NT2/D1 (cell line): ENCODE measurements around the gene GPR26.
A peak's percentile ranks its signal among the peaks of the same experiment; 100 is the strongest.
"Not testable (repeated sequence)": the region's sequence is repeated elsewhere in the genome, so short reads cannot be mapped to it uniquely, and the experiment has no call there.

ENCODE experiments used
- DNase-seq: peaks from one replicate; pipeline ENCODE4 v3.0.0-alpha.2; 2011; ENCODE audit warnings: low read depth, low spot score
- H3K27me3 ChIP-seq: 2 replicates; pipeline ENCODE4 v1.6.0; 2011; ENCODE audit warnings: mild to moderate bottlenecking; ENCODE audit not compliant: insufficient read length, insufficient read depth
- H3K36me3 ChIP-seq: 2 replicates; pipeline ENCODE4 v1.6.1; 2011; ENCODE audit warnings: mild to moderate bottlenecking, low read length, mixed read lengths; ENCODE audit not compliant: insufficient read depth, insufficient read length
- H3K4me1 ChIP-seq: 2 replicates; pipeline ENCODE4 v1.5.1; 2011; ENCODE audit not compliant: insufficient read depth, insufficient read length
- H3K4me3 ChIP-seq: 2 replicates; pipeline ENCODE4 v1.5.1; 2011; ENCODE audit warnings: low read depth; ENCODE audit not compliant: insufficient read length
- H3K9ac ChIP-seq: 2 replicates; pipeline ENCODE4 v1.6.0; 2011; ENCODE audit warnings: low read depth; ENCODE audit not compliant: insufficient read length
- H3K9me3 ChIP-seq: 2 replicates; pipeline ENCODE4 v1.5.1; 2011; ENCODE audit warnings: mild to moderate bottlenecking, low read length; ENCODE audit not compliant: insufficient read depth
- SUZ12 ChIP-seq: IDR thresholded peaks from 2 replicates; pipeline ENCODE4 v1.6.1; 2011; ENCODE audit not compliant: insufficient read length, insufficient read depth; ENCODE audit errors: extremely low read depth
- YY1 ChIP-seq: IDR thresholded peaks from 2 replicates; pipeline ENCODE4 v1.6.1; 2011; ENCODE audit not compliant: insufficient read length, insufficient read depth
- ZNF274 ChIP-seq: IDR thresholded peaks from 2 replicates; pipeline ENCODE4 v1.6.1; 2011; ENCODE audit warnings: mild to moderate bottlenecking, low read depth, low read length

The GPR26 gene

GRCh38 chr10:123726381-123726780 lies 60.2 kb downstream of the GPR26 start:
- Histone ChIP-seq H3K9ac (no peak overlapping the region), H3K9me3 (peaks cover 4% of the 10 kb centered on the region; the same call in 1 of the 2 replicates), H3K4me3 (no peak overlapping the region), H3K27me3 (no peaks in the 10 kb centered on the region), H3K36me3 (no peaks in the 10 kb centered on the region), H3K4me1 (no peaks in the 10 kb centered on the region)
- DNase-seq, result no peak
- TF ChIP-seq ZNF274, result no peak
- no peak for TF ChIP-seq SUZ12
- TF ChIP-seq YY1, result no peak

GRCh38 chr10:123726836-123727235 lies 60.7 kb downstream of the GPR26 start:
- H3K27me3 ChIP-seq, result no peaks in the 10 kb centered on the region
- no peak overlapping the region for H3K4me3 ChIP-seq
- H3K9me3 ChIP-seq, result peaks cover 4% of the 10 kb centered on the region; the same call in 1 of the 2 replicates
- no peaks in the 10 kb centered on the region for H3K4me1 ChIP-seq
- no peak for DNase-seq
- no peak overlapping the region for H3K9ac ChIP-seq
- no peak for TF ChIP-seq SUZ12
- no peak for TF ChIP-seq ZNF274
- no peak for TF ChIP-seq YY1
- no peaks in the 10 kb centered on the region for H3K36me3 ChIP-seq

GRCh38 chr10:123729523-123729922 lies 63.4 kb downstream of the GPR26 start:
- Histone ChIP-seq H3K27me3 (no peaks in the 10 kb centered on the region), H3K9ac (no peak overlapping the region), H3K9me3 (peaks cover 4% of the 10 kb centered on the region; the same call in 1 of the 2 replicates), H3K36me3 (no peaks in the 10 kb centered on the region), H3K4me1 (no peaks in the 10 kb centered on the region), H3K4me3 (no peak overlapping the region)
- TF ChIP-seq SUZ12 (no peak), YY1 (no peak), ZNF274 (no peak)
- DNase-seq, result no peak

GRCh38 chr10:123736917-123737316 lies 70.8 kb downstream of the GPR26 start:
- not testable (repeated sequence) for H3K36me3 ChIP-seq, H3K4me1 ChIP-seq, H3K9me3 ChIP-seq, H3K9ac ChIP-seq, H3K27me3 ChIP-seq, H3K4me3 ChIP-seq, DNase-seq

DNA sequence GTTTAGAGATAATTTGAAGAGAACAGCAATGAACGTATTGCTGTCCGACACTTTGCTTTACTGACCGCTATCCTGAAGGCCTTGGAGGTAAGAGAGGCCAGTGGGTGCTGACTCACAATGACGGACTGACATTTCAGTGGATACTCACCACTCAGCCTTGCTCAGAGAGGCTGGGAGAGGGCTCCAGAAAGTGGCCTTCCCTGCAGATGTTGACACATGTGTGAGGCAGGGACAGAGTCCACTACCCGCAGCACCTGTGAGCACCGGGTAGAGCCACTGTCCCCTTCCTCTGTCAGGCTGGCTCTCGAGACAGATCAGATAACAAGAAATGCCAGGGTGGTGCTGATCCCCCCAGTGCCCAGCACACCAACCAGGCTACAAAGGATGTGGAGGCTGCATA lies 75.0 kb downstream of the GPR26 start:
- DNase-seq, result no peak
- H3K27me3 ChIP-seq, result no peaks in the 10 kb centered on the region
- no peak for TF ChIP-seq SUZ12
- no peak for TF ChIP-seq ZNF274
- no peak for TF ChIP-seq YY1

DNA sequence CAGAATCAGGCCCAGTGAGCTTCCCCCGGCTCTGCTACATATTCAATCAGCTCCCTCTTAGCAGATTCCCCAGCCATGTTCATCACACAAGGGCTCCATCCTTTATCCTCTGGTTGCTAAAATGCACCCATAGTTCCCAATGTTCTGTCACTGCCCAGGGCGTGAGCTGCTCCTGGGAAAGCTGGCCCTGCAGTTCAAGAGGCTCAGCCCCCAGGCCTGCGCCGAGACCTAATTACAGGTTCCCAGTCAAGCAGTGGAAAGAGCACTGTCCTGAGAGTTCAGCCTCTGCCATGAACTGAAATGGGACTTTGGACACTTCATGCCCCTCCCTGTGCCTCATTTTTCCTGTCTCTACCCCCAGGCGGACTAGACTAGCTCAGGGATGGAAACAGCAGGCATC lies 75.6 kb downstream of the GPR26 start:
- DNase-seq, result no peak
- Histone ChIP-seq H3K4me3 (no peak overlapping the region), H3K36me3 (no peaks in the 10 kb centered on the region), H3K27me3 (no peaks in the 10 kb centered on the region), H3K9me3 (no peaks in the 10 kb centered on the region), H3K4me1 (peaks cover 5% of the 10 kb centered on the region), H3K9ac (no peak overlapping the region)
- TF ChIP-seq SUZ12 (no peak), YY1 (no peak), ZNF274 (no peak)

More for the DNA sequence above, 75.0 kb downstream of the GPR26 start:
- peaks cover 5% of the 10 kb centered on the region for H3K4me1 ChIP-seq
- no peaks in the 10 kb centered on the region for H3K9me3 ChIP-seq
- H3K36me3 ChIP-seq, result no peaks in the 10 kb centered on the region
- H3K9ac ChIP-seq, result no peak overlapping the region
- no peak overlapping the region for H3K4me3 ChIP-seq

- H3K9ac ChIP-seq, result peak overlapping the region; percentile 22
- peaks cover 9% of the 10 kb centered on the region for H3K4me1 ChIP-seq
- no peak for TF ChIP-seq ZNF274
- no peak for TF ChIP-seq YY1
- TF ChIP-seq SUZ12, result no peak
- H3K27me3 ChIP-seq, result no peaks in the 10 kb centered on the region
- H3K4me3 ChIP-seq, result no peak overlapping the region
- no peaks in the 10 kb centered on the region for H3K36me3 ChIP-seq
- H3K9me3 ChIP-seq, result no peaks in the 10 kb centered on the region
- no peak for DNase-seq
These were observed 76.7 kb downstream of the GPR26 start for GRCh38 chr10:123742751-123743440.
